ENCODE data around the gene ARL3.
"Not testable (repeated sequence)": the region's sequence is repeated elsewhere in the genome, so short reads cannot be mapped to it uniquely, and the experiment has no call there.

Gene ARL3

DNA sequence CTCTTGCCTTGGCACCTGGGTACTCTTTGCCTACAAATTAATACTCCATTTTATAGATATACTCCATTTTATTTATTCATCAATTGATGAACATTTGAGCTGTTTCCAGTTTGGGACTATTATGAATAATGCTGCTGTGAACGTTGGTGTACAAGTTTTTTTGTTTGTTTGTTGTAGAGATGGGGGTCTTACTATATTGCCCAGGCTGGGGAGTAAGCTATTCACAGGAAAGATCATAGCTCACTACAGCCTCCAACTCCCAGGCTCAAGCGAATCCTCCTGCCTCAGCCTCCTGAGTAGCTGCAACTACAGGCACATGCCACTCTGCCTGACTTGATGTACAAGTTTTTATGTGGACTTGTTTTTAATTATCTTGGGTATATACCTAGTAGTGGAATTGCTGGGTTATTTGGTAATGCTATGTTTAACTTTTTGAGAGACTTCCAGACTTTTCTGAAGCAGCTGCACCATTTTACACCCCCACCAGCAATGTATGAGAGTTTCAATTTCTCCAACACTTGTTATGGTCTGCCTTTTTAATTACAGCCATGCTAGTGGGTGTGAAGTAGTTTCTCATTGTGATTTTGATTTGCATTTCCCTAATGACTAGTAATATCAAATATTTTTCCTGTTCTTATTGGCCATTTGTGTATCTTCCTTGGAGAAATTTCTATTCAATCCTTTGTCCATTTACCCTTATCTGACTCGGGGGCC lies 45.5 kb upstream of the ARL3 start:
- Histone ChIP-seq H3K9me3 (ENCODE audit: insufficient read depth, low read depth, low read length) (no peaks in the 10 kb centered on the region), H3K4me2 (ENCODE audit: low read length) (no peak overlapping the region), H3K4ac (ENCODE audit: low read depth, low read length) (peak overlapping the region; percentile 92), H3K9ac (ENCODE audit: low read length) (no peak overlapping the region), H4K12ac (ENCODE audit: low read depth, low read length) (no peak overlapping the region), H2BK120ac (ENCODE audit: insufficient read depth, low read length, poor library complexity) (peak overlapping the region; percentile 68), H2BK5ac (ENCODE audit: low read depth, low read length, poor library complexity) (no peak overlapping the region), H3K79me2 (ENCODE audit: control insufficient read depth, insufficient read depth, low read length, poor library complexity) (peaks cover 7% of the 10 kb centered on the region), H3K36me3 (ENCODE audit: control insufficient read depth in 1 of 2, insufficient read depth in 2 of 2, low read length in 2 of 2) (peaks cover 0 to 2% of the 10 kb centered on the region in 2 experiments), H2AFZ (ENCODE audit: insufficient read depth, low read length, poor library complexity) (no peak overlapping the region), H3K14ac (ENCODE audit: low read length) (no peak overlapping the region), H3K27ac (ENCODE audit: low read depth, low read length) (peak overlapping the region; percentile 32), H3K27me3 (ENCODE audit: insufficient read depth, low read length) (no peaks in the 10 kb centered on the region), H3K79me1 (ENCODE audit: low read length) (peaks cover 21% of the 10 kb centered on the region), H4K91ac (ENCODE audit: low read depth, low read length) (no peak overlapping the region), H3K23ac (ENCODE audit: low read length) (no peak overlapping the region), H3K18ac (ENCODE audit: low read length) (no peak overlapping the region), H3K4me1 (ENCODE audit: control insufficient read depth in 1 of 2, insufficient read depth in 2 of 2, low read length in 2 of 2) (peaks cover 21 to 27% of the 10 kb centered on the region in 2 experiments), H2BK12ac (ENCODE audit: low read length) (peak overlapping the region; percentile 86), H3K4me3 (ENCODE audit: low read depth, low read length) (no peak overlapping the region), H4K8ac (ENCODE audit: low read depth, low read length) (no peak overlapping the region), H2AK5ac (ENCODE audit: low read length) (no peak overlapping the region)
- no CpG with 5 or more reads among the region's 3 CpGs for WGBS (ENCODE audit: extremely low coverage, insufficient coverage, insufficient read length)
- no peak for DNase-seq

DNA sequence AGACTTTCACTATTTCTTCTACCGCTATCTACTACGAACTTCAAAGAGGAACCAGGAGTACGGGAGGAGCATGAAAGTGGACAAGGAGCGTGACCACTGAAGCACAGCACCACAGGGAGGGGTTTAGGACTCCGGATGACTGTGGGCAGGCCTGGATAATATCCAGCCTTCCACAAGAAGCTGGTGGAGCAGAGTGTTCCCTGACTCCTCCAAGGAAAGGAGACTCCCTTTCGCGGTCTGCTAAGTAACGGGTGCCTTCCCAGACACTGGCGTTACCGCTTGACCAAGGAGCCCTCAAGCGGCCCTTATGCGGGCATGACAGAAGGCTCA lies 44.7 kb upstream of the ARL3 start:
- H4K8ac ChIP-seq (ENCODE audit: low read depth, low read length), result not testable (repeated sequence)

DNA sequence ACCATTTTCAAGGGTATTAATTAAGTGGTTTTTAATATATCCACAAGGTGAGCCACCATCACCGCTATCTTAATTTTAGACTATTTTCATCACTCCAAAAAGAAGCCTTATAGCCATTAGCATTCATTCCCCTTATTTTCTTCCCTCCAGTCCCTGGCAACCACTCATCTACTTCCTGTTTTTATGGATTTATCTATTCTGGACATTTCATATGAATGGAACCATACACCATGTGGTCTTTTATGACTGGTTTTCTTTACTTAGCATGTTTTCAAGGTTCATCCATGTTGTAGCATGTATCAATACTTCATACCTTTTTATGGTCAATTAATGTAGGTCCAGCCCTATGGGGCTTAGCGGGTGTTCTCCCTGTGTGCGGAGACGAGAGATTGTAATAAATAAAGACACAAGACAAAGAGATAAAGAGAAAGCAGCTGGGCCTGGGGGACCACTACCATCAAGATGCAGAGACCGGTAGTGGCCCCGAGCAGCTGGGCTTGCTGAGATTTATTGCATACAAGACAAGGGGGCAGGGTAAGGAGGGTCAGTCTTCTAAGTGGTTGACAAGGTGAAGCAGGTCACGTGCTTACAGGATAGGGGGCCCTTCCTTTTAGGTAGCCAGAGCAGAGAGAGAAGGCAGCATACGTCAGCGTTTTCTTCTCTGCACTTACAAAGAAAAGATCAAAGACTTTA lies 44.2 kb upstream of the ARL3 start:
- Histone ChIP-seq H4K8ac (ENCODE audit: low read depth, low read length) (no peak overlapping the region), H3K14ac (ENCODE audit: low read length) (no peak overlapping the region), H3K4ac (ENCODE audit: low read depth, low read length) (no peak overlapping the region), H4K12ac (ENCODE audit: low read depth, low read length) (no peak overlapping the region), H3K9me3 (ENCODE audit: insufficient read depth, low read depth, low read length) (no peaks in the 10 kb centered on the region), H3K4me3 (ENCODE audit: low read depth, low read length) (no peak overlapping the region), H2AFZ (ENCODE audit: insufficient read depth, low read length, poor library complexity) (no peak overlapping the region), H4K91ac (ENCODE audit: low read depth, low read length) (peak overlapping the region; percentile 45), H3K4me2 (ENCODE audit: low read length) (peak overlapping the region; percentile 26), H3K27me3 (ENCODE audit: insufficient read depth, low read length) (no peaks in the 10 kb centered on the region), H3K36me3 (ENCODE audit: control insufficient read depth in 1 of 2, insufficient read depth in 2 of 2, low read length in 2 of 2) (peaks cover 2 to 4% of the 10 kb centered on the region in 2 experiments), H2BK120ac (ENCODE audit: insufficient read depth, low read length, poor library complexity) (peak overlapping the region; percentile 57), H2BK5ac (ENCODE audit: low read depth, low read length, poor library complexity) (peak overlapping the region; percentile 54), H3K79me2 (ENCODE audit: control insufficient read depth, insufficient read depth, low read length, poor library complexity) (peaks cover 7% of the 10 kb centered on the region), H3K9ac (ENCODE audit: low read length) (no peak overlapping the region), H3K27ac (ENCODE audit: low read depth, low read length) (peak overlapping the region; percentile 75), H3K18ac (ENCODE audit: low read length) (peak overlapping the region; percentile 77), H3K23ac (ENCODE audit: low read length) (no peak overlapping the region), H3K4me1 (ENCODE audit: control insufficient read depth in 1 of 2, insufficient read depth in 2 of 2, low read length in 2 of 2) (peaks cover 14 to 21% of the 10 kb centered on the region in 2 experiments), H2AK5ac (ENCODE audit: low read length) (no peak overlapping the region), H3K79me1 (ENCODE audit: low read length) (peaks cover 16% of the 10 kb centered on the region), H2BK12ac (ENCODE audit: low read length) (peak overlapping the region; percentile 54)
- no peak for DNase-seq
- WGBS (ENCODE audit: extremely low coverage, insufficient coverage, insufficient read length), result no CpG with 5 or more reads among the region's 9 CpGs

More for the DNA sequence above, 44.7 kb upstream of the ARL3 start:
- not testable (repeated sequence) for H3K27me3 ChIP-seq (ENCODE audit: insufficient read depth, low read length); H3K18ac ChIP-seq (ENCODE audit: low read length); H3K79me2 ChIP-seq (ENCODE audit: control insufficient read depth, insufficient read depth, low read length, poor library complexity); DNase-seq; H4K91ac ChIP-seq (ENCODE audit: low read depth, low read length); H3K9ac ChIP-seq (ENCODE audit: low read length); H2AK5ac ChIP-seq (ENCODE audit: low read length); H3K36me3 ChIP-seq (ENCODE audit: control insufficient read depth in 1 of 2, insufficient read depth in 2 of 2, low read length in 2 of 2); H3K23ac ChIP-seq (ENCODE audit: low read length); H3K4me3 ChIP-seq (ENCODE audit: low read depth, low read length); H4K12ac ChIP-seq (ENCODE audit: low read depth, low read length); H3K4ac ChIP-seq (ENCODE audit: low read depth, low read length); H3K14ac ChIP-seq (ENCODE audit: low read length); H2BK12ac ChIP-seq (ENCODE audit: low read length); H2AFZ ChIP-seq (ENCODE audit: insufficient read depth, low read length, poor library complexity); H3K9me3 ChIP-seq (ENCODE audit: insufficient read depth, low read depth, low read length); H2BK5ac ChIP-seq (ENCODE audit: low read depth, low read length, poor library complexity)
- peak overlapping the region; percentile 26 for H3K4me2 ChIP-seq (ENCODE audit: low read length)
- H2BK120ac ChIP-seq (ENCODE audit: insufficient read depth, low read length, poor library complexity), result peak overlapping the region; percentile 57
- H3K79me1 ChIP-seq (ENCODE audit: low read length), result peaks cover 17% of the 10 kb centered on the region
- H3K4me1 ChIP-seq (ENCODE audit: control insufficient read depth in 1 of 2, insufficient read depth in 2 of 2, low read length in 2 of 2), result peaks cover 16 to 22% of the 10 kb centered on the region in 2 experiments
- WGBS (ENCODE audit: extremely low coverage, insufficient coverage, insufficient read length), result no CpG with 5 or more reads among the region's 12 CpGs
- H3K27ac ChIP-seq (ENCODE audit: low read depth, low read length), result peak overlapping the region; percentile 75

DNA sequence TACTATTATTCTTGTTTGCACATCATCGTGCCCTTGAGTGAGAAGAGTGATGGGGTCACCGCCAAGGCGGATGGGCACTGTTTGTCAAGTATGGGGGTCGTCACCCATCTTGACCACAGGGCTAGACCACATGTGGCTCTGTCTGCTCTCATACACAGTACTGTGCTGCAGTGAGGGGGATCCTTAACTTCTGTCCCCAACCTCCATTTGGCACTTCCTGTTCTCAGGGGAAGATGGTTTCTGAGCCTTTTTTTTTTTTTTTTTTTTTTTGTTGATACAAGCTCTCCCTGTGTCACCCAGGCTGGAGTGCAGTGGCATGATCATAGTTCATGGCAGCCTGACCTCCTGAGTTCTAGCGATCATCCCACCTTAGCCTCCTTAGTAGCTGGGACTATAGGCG lies 43.1 kb upstream of the ARL3 start:
- H3K4ac ChIP-seq (ENCODE audit: low read depth, low read length), result peak overlapping the region; percentile 65
- H2AFZ ChIP-seq (ENCODE audit: insufficient read depth, low read length, poor library complexity), result no peak overlapping the region
- no peak overlapping the region for H2BK12ac ChIP-seq (ENCODE audit: low read length)
- no peak for DNase-seq
- no peak overlapping the region for H2BK120ac ChIP-seq (ENCODE audit: insufficient read depth, low read length, poor library complexity)
- no peak overlapping the region for H3K18ac ChIP-seq (ENCODE audit: low read length)
- H4K91ac ChIP-seq (ENCODE audit: low read depth, low read length), result peak overlapping the region; percentile 32
- H3K4me1 ChIP-seq (ENCODE audit: control insufficient read depth in 1 of 2, insufficient read depth in 2 of 2, low read length in 2 of 2), result peaks cover 13 to 19% of the 10 kb centered on the region in 2 experiments
- H3K23ac ChIP-seq (ENCODE audit: low read length), result no peak overlapping the region
- no peak overlapping the region for H2AK5ac ChIP-seq (ENCODE audit: low read length)
- no CpG with 5 or more reads among the region's 6 CpGs for WGBS (ENCODE audit: extremely low coverage, insufficient coverage, insufficient read length)
- no peaks in the 10 kb centered on the region for H3K27me3 ChIP-seq (ENCODE audit: insufficient read depth, low read length)
- H3K79me1 ChIP-seq (ENCODE audit: low read length), result peaks cover 13% of the 10 kb centered on the region
- no peak overlapping the region for H3K4me2 ChIP-seq (ENCODE audit: low read length)
- H3K27ac ChIP-seq (ENCODE audit: low read depth, low read length), result no peak overlapping the region
- H3K79me2 ChIP-seq (ENCODE audit: control insufficient read depth, insufficient read depth, low read length, poor library complexity), result peaks cover 5% of the 10 kb centered on the region
- no peak overlapping the region for H3K9ac ChIP-seq (ENCODE audit: low read length)
- peaks cover 0 to 4% of the 10 kb centered on the region in 2 experiments for H3K36me3 ChIP-seq (ENCODE audit: control insufficient read depth in 1 of 2, insufficient read depth in 2 of 2, low read length in 2 of 2)
- H3K4me3 ChIP-seq (ENCODE audit: low read depth, low read length), result no peak overlapping the region
- no peak overlapping the region for H4K12ac ChIP-seq (ENCODE audit: low read depth, low read length)
- peaks cover 2% of the 10 kb centered on the region for H3K9me3 ChIP-seq (ENCODE audit: insufficient read depth, low read depth, low read length)
- H3K14ac ChIP-seq (ENCODE audit: low read length), result no peak overlapping the region
- no peak overlapping the region for H4K8ac ChIP-seq (ENCODE audit: low read depth, low read length)
- no peak overlapping the region for H2BK5ac ChIP-seq (ENCODE audit: low read depth, low read length, poor library complexity)

Measured in trophoblast cell (in vitro differentiated cells and primary cell).